HEK293T (cell line): ENCODE results near the gene ZCCHC14.

Source experiments
- FOXK2 ChIP-seq: fragments of 450-650 bp; IDR thresholded peaks from 2 replicates; pipeline ENCODE4 v1.6.1; 2016; ENCODE audit warnings: mild to moderate bottlenecking
- L3MBTL2 ChIP-seq: fragments of 450-650 bp; conservative IDR thresholded peaks from 2 replicates; pipeline ENCODE4 v1.6.1; 2016; ENCODE audit warnings: mild to moderate bottlenecking
- LEF1 ChIP-seq: fragments of 450-650 bp; IDR thresholded peaks from 2 replicates; pipeline ENCODE4 v1.6.1; 2017; ENCODE audit warnings: mild to moderate bottlenecking, borderline replicate concordance

DNA sequence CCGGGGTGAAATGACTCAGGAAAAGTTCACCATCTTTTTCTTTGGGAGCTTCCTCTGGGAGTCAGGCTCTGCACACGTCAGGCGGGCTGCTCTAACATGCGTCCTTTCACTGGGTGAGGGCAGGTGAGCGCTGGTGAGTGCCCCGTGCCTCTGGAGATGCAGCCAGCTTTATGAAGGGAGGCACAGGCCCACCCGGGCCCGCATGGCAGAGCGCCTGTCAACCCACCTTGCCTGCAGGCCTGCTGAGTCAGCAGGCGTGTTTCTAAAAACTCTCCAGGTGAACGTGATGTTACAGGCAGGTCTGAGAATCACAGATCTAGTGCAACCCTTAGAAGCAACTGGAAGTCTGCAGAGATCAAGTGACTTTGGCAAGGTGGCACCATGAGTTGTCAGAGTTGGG lies 82.3 kb downstream of the ZCCHC14 start:
- TF ChIP-seq LEF1 = no peak
- TF ChIP-seq L3MBTL2 = no peak
- no peak for TF ChIP-seq FOXK2
